ENCODE results near the gene TTC21A. TPM values are rescaled to one million over a fixed set of nuclear protein-coding genes. Genes with fewer than 3 reads are reported as not detected.

Gene TTC21A
- total and polyA plus RNA-seq, 2 donors from 2014 or later: 4.8 to 14.1 TPM

DNA sequence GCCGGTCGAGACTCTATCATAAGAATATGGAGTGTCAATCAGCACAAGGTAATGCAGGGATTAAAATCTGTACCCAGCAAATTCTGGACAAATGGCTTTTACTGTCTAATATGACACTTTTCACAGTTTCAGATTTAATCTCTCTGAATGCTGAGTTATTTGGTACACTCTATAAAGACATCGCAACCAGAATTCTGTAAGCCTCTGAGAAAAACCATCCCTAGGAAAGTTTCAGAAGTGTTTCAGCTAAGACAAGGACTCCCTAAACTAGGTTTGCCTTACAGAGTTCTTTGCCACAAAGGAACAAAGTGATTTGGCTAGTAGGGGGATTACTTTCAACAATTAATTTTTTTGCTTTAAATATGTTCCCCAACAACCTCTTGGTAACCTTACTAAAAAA lies 44.3 kb upstream of the TTC21A start:
- Histone ChIP-seq H3K36me3 (ENCODE audit: control insufficient read depth in 2 of 3, insufficient read depth in 3 of 3, low read length in 3 of 3) (peaks cover 5 to 14% (median 5%) of the 10 kb centered on the region in 3 donors), H3K9me3 (ENCODE audit: control insufficient read depth in 2 of 3, insufficient read depth in 1 of 3, low read length in 3 of 3) (no peaks in the 10 kb centered on the region), H3K4me3 (ENCODE audit: low read length in 3 of 3) (no peak overlapping the region), H3K4me1 (ENCODE audit: control insufficient read depth in 2 of 3, insufficient read depth in 2 of 3, low read depth in 1 of 3, low read length in 3 of 3) (peaks cover 0 to 5% (median 3%) of the 10 kb centered on the region in 3 donors), H3K9ac (ENCODE audit: low read length in 3 of 3) (no peak overlapping the region), H3K27ac (ENCODE audit: low read depth in 2 of 2, low read length in 2 of 2) (no peak overlapping the region), H3K27me3 (ENCODE audit: control insufficient read depth, insufficient read depth, low read length) (no peaks in the 10 kb centered on the region)
- FAIRE-seq: no peak
- no peak for TF ChIP-seq CTCF (IDR thresholded peaks at IDR 0.05; ENCODE audit: borderline replicate concordance, extremely low read depth, insufficient read depth)
- intact Hi-C loops (cut with DNase I): no loop called here
- DNase-seq: no peak

GRCh38 chr3:39064646-39065045 lies 42.8 kb upstream of the TTC21A start:
- intact Hi-C loops (cut with DNase I): no loop called here
- Histone ChIP-seq H3K27ac (ENCODE audit: low read depth in 2 of 2, low read length in 2 of 2) (no peak overlapping the region), H3K36me3 (ENCODE audit: control insufficient read depth in 2 of 3, insufficient read depth in 3 of 3, low read length in 3 of 3) (peaks cover 5 to 17% (median 7%) of the 10 kb centered on the region in 3 donors), H3K27me3 (ENCODE audit: control insufficient read depth, insufficient read depth, low read length) (no peaks in the 10 kb centered on the region), H3K4me3 (ENCODE audit: low read length in 3 of 3) (no peak overlapping the region), H3K9ac (ENCODE audit: low read length in 3 of 3) (no peak overlapping the region), H3K4me1 (ENCODE audit: control insufficient read depth in 2 of 3, insufficient read depth in 2 of 3, low read depth in 1 of 3, low read length in 3 of 3) (peaks cover 0 to 3% (median 0%) of the 10 kb centered on the region in 3 donors), H3K9me3 (ENCODE audit: control insufficient read depth in 2 of 3, insufficient read depth in 1 of 3, low read length in 3 of 3) (no peaks in the 10 kb centered on the region)
- no peak for FAIRE-seq
- DNase-seq: peak in 2 of 5 donors; percentile 42 to 51
- no peak for TF ChIP-seq CTCF (IDR thresholded peaks at IDR 0.05; ENCODE audit: borderline replicate concordance, extremely low read depth, insufficient read depth)

DNA sequence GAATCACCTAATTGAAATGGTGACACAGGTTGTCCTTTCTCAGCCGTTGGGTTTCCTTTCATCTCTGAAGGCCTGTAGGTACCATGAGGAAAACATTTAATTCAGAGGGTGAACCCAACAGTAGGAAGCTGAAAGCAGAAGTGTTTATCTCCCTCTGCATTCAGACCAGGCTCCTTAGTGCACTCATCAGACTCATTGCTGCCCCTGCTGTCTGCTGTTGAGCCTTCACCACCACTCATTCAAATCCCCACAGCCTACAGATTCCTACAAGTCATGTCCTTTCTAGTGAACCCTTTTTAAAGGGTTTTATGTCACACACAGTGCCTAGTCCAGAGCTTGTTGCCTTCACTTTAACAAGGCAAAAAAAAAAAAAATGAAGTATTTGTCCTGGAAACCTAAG lies 42.3 kb upstream of the TTC21A start:
- Histone ChIP-seq H3K36me3 (ENCODE audit: control insufficient read depth in 2 of 3, insufficient read depth in 3 of 3, low read length in 3 of 3) (peaks cover 7 to 22% (median 9%) of the 10 kb centered on the region in 3 donors), H3K4me3 (ENCODE audit: low read length in 3 of 3) (no peak overlapping the region), H3K4me1 (ENCODE audit: control insufficient read depth in 2 of 3, insufficient read depth in 2 of 3, low read depth in 1 of 3, low read length in 3 of 3) (peaks cover 0 to 3% (median 0%) of the 10 kb centered on the region in 3 donors), H3K27ac (ENCODE audit: low read depth in 2 of 2, low read length in 2 of 2) (no peak overlapping the region), H3K27me3 (ENCODE audit: control insufficient read depth, insufficient read depth, low read length) (no peaks in the 10 kb centered on the region), H3K9ac (ENCODE audit: low read length in 3 of 3) (no peak overlapping the region), H3K9me3 (ENCODE audit: control insufficient read depth in 2 of 3, insufficient read depth in 1 of 3, low read length in 3 of 3) (no peaks in the 10 kb centered on the region)
- DNase-seq: peak in 3 of 5 donors; percentile 18 to 48 (median 40)
- intact Hi-C loops (cut with DNase I): no loop called here
- FAIRE-seq: no peak
- peak; percentile 30 for TF ChIP-seq CTCF (IDR thresholded peaks at IDR 0.05; ENCODE audit: borderline replicate concordance, extremely low read depth, insufficient read depth)

GRCh38 chr3:39067286-39067685 lies 40.2 kb upstream of the TTC21A start:
- Histone ChIP-seq H3K4me1 (ENCODE audit: control insufficient read depth in 2 of 3, insufficient read depth in 2 of 3, low read depth in 1 of 3, low read length in 3 of 3) (peaks cover 0 to 3% (median 0%) of the 10 kb centered on the region in 3 donors), H3K36me3 (ENCODE audit: control insufficient read depth in 2 of 3, insufficient read depth in 3 of 3, low read length in 3 of 3) (peaks cover 7 to 29% (median 13%) of the 10 kb centered on the region in 3 donors)
- FAIRE-seq: no peak

More at GRCh38 chr3:39067286-39067685, 40.2 kb upstream of the TTC21A start:
- H3K9me3 ChIP-seq (ENCODE audit: control insufficient read depth in 2 of 3, insufficient read depth in 1 of 3, low read length in 3 of 3): no peaks in the 10 kb centered on the region
- no peak overlapping the region for H3K9ac ChIP-seq (ENCODE audit: low read length in 3 of 3)
- intact Hi-C loops (cut with DNase I): no loop called here
- H3K4me3 ChIP-seq (ENCODE audit: low read length in 3 of 3): no peak overlapping the region
- no peaks in the 10 kb centered on the region for H3K27me3 ChIP-seq (ENCODE audit: control insufficient read depth, insufficient read depth, low read length)
- H3K27ac ChIP-seq (ENCODE audit: low read depth in 2 of 2, low read length in 2 of 2): no peak overlapping the region
- no peak for TF ChIP-seq CTCF (IDR thresholded peaks at IDR 0.05; ENCODE audit: borderline replicate concordance, extremely low read depth, insufficient read depth)
- DNase-seq: no peak

Data from kidney (tissue), 14 donors.